Upper lobe of left lung (tissue), 6 donors: ENCODE data around the gene RNF183. TPM values are rescaled to one million over a fixed set of nuclear protein-coding genes. Genes with fewer than 3 reads are reported as not detected.
A peak's percentile ranks its signal among the peaks of the same experiment; 100 is the strongest.
"Not testable (repeated sequence)": the region's sequence is repeated elsewhere in the genome, so short reads cannot be mapped to it uniquely, and the experiment has no call there.

Experiments used
- ATAC-seq, 2 donors: fragments of 200-7000 bp; cut with Tn5 transposase; one replicate each; pipeline ENCODE4 v1.9.1; 2022; ENCODE audit warnings: mild to moderate bottlenecking in 2 of 2, moderate library complexity in 2 of 2; ENCODE audit not compliant: low FRiP score in 2 of 2
- DNase-seq, 2 donors: peaks; one replicate each; pipeline ENCODE4 v3.0.0-alpha.2; 2019 to 2020
- H3K27ac ChIP-seq, 4 donors: fragments of 200-600 bp; sonication (generic); one replicate each; pipeline ENCODE4 v1.5.1; 2016 to 2019
- H3K27me3 ChIP-seq, 4 donors: fragments of 200-600 bp; sonication (generic); one replicate each; pipeline ENCODE4 v1.5.1; 2017 to 2019
- H3K36me3 ChIP-seq, 4 donors: fragments of 200-600 bp; sonication (generic); one replicate each; pipeline ENCODE4 v1.5.1; 2016 to 2019
- H3K4me1 ChIP-seq, 4 donors: fragments of 200-600 bp; sonication (generic); one replicate each; pipeline ENCODE4 v1.5.1; 2018 to 2019
- H3K4me3 ChIP-seq, 4 donors: fragments of 200-600 bp; sonication (generic); one replicate each; pipeline ENCODE4 v1.5.1; 2017 to 2019; ENCODE audit warnings: mild to moderate bottlenecking in 2 of 4, moderate library complexity in 1 of 4
- H3K9me3 ChIP-seq, 4 donors: fragments of 200-600 bp; sonication (generic); one replicate each; pipeline ENCODE4 v1.5.1; 2018 to 2019
- CTCF ChIP-seq, 6 experiments: fragments of 450-650 bp in 4 of 6; fragments of 200-600 bp in 2 of 6; sonication (generic) in 2 of 6; IDR thresholded peaks; one replicate each; pipeline ENCODE4 v1.5.1; 2016 to 2019; ENCODE audit warnings: antibody characterized with exemption in 6 of 6
- EP300 ChIP-seq, 4 donors: sonication (generic); formaldehyde crosslinking; IDR thresholded peaks; one replicate each; pipeline ENCODE4 v1.5.1; 2017; ENCODE audit warnings: antibody characterized with exemption in 4 of 4, control low read depth in 2 of 4
- POLR2A ChIP-seq, 4 donors: fragments of 450-650 bp; IDR thresholded peaks; one replicate each; pipeline ENCODE4 v1.5.1; 2016 to 2017; ENCODE audit warnings: antibody characterized with exemption in 4 of 4, mild to moderate bottlenecking in 2 of 4
- POLR2AphosphoS5 ChIP-seq, 2 donors: sonication (generic); formaldehyde crosslinking; IDR thresholded peaks; one replicate each; pipeline ENCODE4 v1.5.1; 2017; ENCODE audit warnings: antibody characterized with exemption in 2 of 2
- WGBS, 2 donors: methylation state at CpG; one replicate each; pipeline ENCODE4 v1.1.5; 2017 to 2018; 5-methylcytosine and 5-hydroxymethylcytosine counted together
- total RNA-seq, 6 donors: library from RNA; depleted of rRNA in 4 of 6; stranded (reverse); fragments of >200 nt in 4 of 6; gene quantifications; one replicate each; pipeline versions ENCODE4 v1.1.0 to v1.2.1, GENCODE V29; 2016 to 2021
- donor health status: DM: no; HTN: no; CAD: no; lungs with moderate emphysema.
- donor health status: DM: no; HTN: yes; CAD: no; lungs with severe emphysema.

RNF183 gene
- total RNA-seq, 6 donors from 2014 or later: 0.30 to 3.1 (median 0.39) TPM; not detected in 3

- 88 to 95% methylated on average over 8 of the region's 8 CpGs for WGBS, 2 donors
- no peak overlapping the region for H3K4me3 ChIP-seq
Observed at GRCh38 chr9:113301548-113301947, 1.6 kb downstream of the RNF183 start.

GRCh38 chr9:113299800-113300292 lies 3.3 kb downstream of the RNF183 start:
- TF ChIP-seq EP300 (IDR thresholded peaks at IDR 0.05) (no peak), POLR2A (IDR thresholded peaks at IDR 0.05) (no peak), CTCF (IDR thresholded peaks at IDR 0.05) (no peak), POLR2AphosphoS5 (IDR thresholded peaks at IDR 0.05) (no peak)
- ATAC-seq: peak; percentile 21 to 34
- WGBS, 2 donors: 28 to 36% methylated on average over 8 of the region's 8 CpGs

More at GRCh38 chr9:113301548-113301947, 1.6 kb downstream of the RNF183 start:
- Histone ChIP-seq H3K27ac (no peak overlapping the region), H3K9me3 (no peaks in the 10 kb centered on the region), H3K4me1 (peaks cover 0 to 6% (median 0%) of the 10 kb centered on the region in 4 donors), H3K36me3 (no peaks in the 10 kb centered on the region), H3K27me3 (no peaks in the 10 kb centered on the region)
- ATAC-seq (no peak), DNase-seq (no peak)
- TF ChIP-seq EP300 (IDR thresholded peaks at IDR 0.05) (no peak), POLR2AphosphoS5 (IDR thresholded peaks at IDR 0.05) (no peak)

GRCh38 chr9:113298924-113299770 lies 4.0 kb downstream of the RNF183 start:
- no peaks in the 10 kb centered on the region for H3K9me3 ChIP-seq
- H3K4me1 ChIP-seq: peaks cover 0 to 6% (median 0%) of the 10 kb centered on the region in 4 donors
- DNase-seq: peak in 1 of 2 donors; percentile 30
- TF ChIP-seq EP300 (IDR thresholded peaks at IDR 0.05) (no peak), POLR2A (IDR thresholded peaks at IDR 0.05) (no peak), POLR2AphosphoS5 (IDR thresholded peaks at IDR 0.05) (no peak), CTCF (IDR thresholded peaks at IDR 0.05) (no peak)
- no peak for ATAC-seq
- no peaks in the 10 kb centered on the region for H3K36me3 ChIP-seq
- no peak overlapping the region for H3K27ac ChIP-seq
- WGBS, 2 donors: 87 to 93% methylated on average over 12 to 14 of the region's 15 CpGs
- no peaks in the 10 kb centered on the region for H3K27me3 ChIP-seq
- H3K4me3 ChIP-seq: no peak overlapping the region

More at GRCh38 chr9:113299800-113300292, 3.3 kb downstream of the RNF183 start:
- Histone ChIP-seq H3K9me3 (no peaks in the 10 kb centered on the region), H3K27ac (no peak overlapping the region), H3K4me1 (peaks cover 0 to 6% (median 0%) of the 10 kb centered on the region in 4 donors), H3K4me3 (no peak overlapping the region), H3K36me3 (no peaks in the 10 kb centered on the region), H3K27me3 (no peaks in the 10 kb centered on the region)
- peak in 1 of 2 donors; percentile 40 for DNase-seq

- DNase-seq (no peak), ATAC-seq (no peak)
- TF ChIP-seq EP300 (IDR thresholded peaks at IDR 0.05) (no peak), POLR2AphosphoS5 (IDR thresholded peaks at IDR 0.05) (no peak), CTCF (IDR thresholded peaks at IDR 0.05) (no peak), POLR2A (IDR thresholded peaks at IDR 0.05) (no peak)
- Histone ChIP-seq H3K4me1 (peaks cover 0 to 6% (median 0%) of the 10 kb centered on the region in 4 donors), H3K27me3 (no peaks in the 10 kb centered on the region), H3K36me3 (peaks cover 0 to 3% (median under 1%) of the 10 kb centered on the region in 4 donors), H3K9me3 (no peaks in the 10 kb centered on the region), H3K4me3 (no peak overlapping the region), H3K27ac (no peak overlapping the region)
- 93 to 98% methylated on average over 8 of the region's 8 CpGs for WGBS, 2 donors
Observed at GRCh38 chr9:113298311-113298710, 4.9 kb downstream of the RNF183 start.

GRCh38 chr9:113296796-113297558 lies 6.2 kb downstream of the RNF183 start:
- H3K9me3 ChIP-seq: no peaks in the 10 kb centered on the region

GRCh38 chr9:113296247-113296646 lies 6.9 kb downstream of the RNF183 start:
- 95 to 98% methylated on average over 8 of the region's 8 CpGs for WGBS, 2 donors
- H3K27ac ChIP-seq, H3K27me3 ChIP-seq, H3K9me3 ChIP-seq, ATAC-seq, DNase-seq, H3K4me1 ChIP-seq, H3K4me3 ChIP-seq: not testable (repeated sequence)
- H3K36me3 ChIP-seq: peaks cover 8 to 23% (median 18%) of the 10 kb centered on the region in 4 donors

More at GRCh38 chr9:113296796-113297558, 6.2 kb downstream of the RNF183 start:
- peaks cover 3 to 16% (median 11%) of the 10 kb centered on the region in 4 donors for H3K36me3 ChIP-seq
- ATAC-seq (no peak), DNase-seq (no peak)
- H3K4me1 ChIP-seq: peaks cover 0 to 6% (median 0%) of the 10 kb centered on the region in 4 donors
- H3K4me3 ChIP-seq: no peak overlapping the region
- H3K27me3 ChIP-seq: no peaks in the 10 kb centered on the region
- WGBS, 2 donors: 73 to 75% methylated on average over 9 of the region's 9 CpGs
- no peak for TF ChIP-seq CTCF (IDR thresholded peaks at IDR 0.05)
- TF ChIP-seq EP300 (IDR thresholded peaks at IDR 0.05): no peak
- no peak for TF ChIP-seq POLR2A (IDR thresholded peaks at IDR 0.05)
- TF ChIP-seq POLR2AphosphoS5 (IDR thresholded peaks at IDR 0.05): no peak
- H3K27ac ChIP-seq: no peak overlapping the region
